GOT3 (cell line): ENCODE measurements around the gene SPRR5.

Source experiments
- DNase-seq: peaks from one replicate; lab custom pipeline; 2025; ENCODE audit warnings: mixed read lengths; lab: John Stamatoyannopoulos, UW

Gene SPRR5

GRCh38 chr1:152983234-152983633 lies 36.2 kb downstream of the SPRR5 start:
- no peak for DNase-seq

GRCh38 chr1:152983743-152984142 lies 36.7 kb downstream of the SPRR5 start, which contains the start of gene SPRR1A:
Gene SPRR1A, plus strand, starts transcription at chr1:152984081. Its CDS starts 1,150 bp downstream, at chr1:152985231.
- no peak for DNase-seq

GRCh38 chr1:152986578-152986977 lies 39.6 kb downstream of the SPRR5 start:
- no peak for DNase-seq

GRCh38 chr1:152993186-152993585 lies 46.2 kb downstream of the SPRR5 start:
- no peak for DNase-seq

GRCh38 chr1:152995842-152996241 lies 48.8 kb downstream of the SPRR5 start:
- DNase-seq: no peak

GRCh38 chr1:152996633-152997400 lies 49.8 kb downstream of the SPRR5 start:
- no peak for DNase-seq

- no peak for DNase-seq
These were observed 50.9 kb downstream of the SPRR5 start for GRCh38 chr1:152997901-152998300.

GRCh38 chr1:152998476-152998875 lies 51.5 kb downstream of the SPRR5 start:
- DNase-seq: no peak
